Natural killer cell (primary cell): ENCODE results near the gene ZFP30. TPM values are rescaled to one million over a fixed set of nuclear protein-coding genes. Genes with fewer than 3 reads are reported as not detected.

Experiments used
- ATAC-seq, 3 donors: fragments of 150-1000 bp in 2 of 3; fragments of 200-7000 bp in 1 of 3; cut with Tn5 transposase; 1 replicate in 1 of 3; 2 replicates in 2 of 3; pipeline ENCODE4 v1.10.0; 2021; ENCODE audit warnings: mild to moderate bottlenecking in 2 of 3, moderate library complexity in 2 of 3
- DNase-seq, 2 donors: peaks; one replicate each; pipeline versions ENCODE4 v3.0.0 to v3.0.0-alpha.2; 2013 to 2021; ENCODE audit warnings: mixed read lengths in 1 of 2
- H3K27ac ChIP-seq: one replicate; pipeline ENCODE4 v1.5.1; 2013; ENCODE audit warnings: mild to moderate bottlenecking, low read length
- H3K27me3 ChIP-seq: one replicate; pipeline ENCODE4 v1.6.1; 2013; ENCODE audit warnings: low read length; ENCODE audit not compliant: control insufficient read depth, insufficient read depth
- H3K36me3 ChIP-seq: one replicate; pipeline ENCODE4 v1.6.1; 2013; ENCODE audit warnings: low read length; ENCODE audit not compliant: control insufficient read depth, insufficient read depth
- H3K4me1 ChIP-seq: one replicate; pipeline ENCODE4 v1.6.1; 2013; ENCODE audit warnings: low read length; ENCODE audit not compliant: control insufficient read depth, insufficient read depth
- H3K4me3 ChIP-seq: one replicate; pipeline ENCODE4 v1.5.1; 2013; ENCODE audit warnings: low read length
- H3K9me3 ChIP-seq: one replicate; pipeline ENCODE4 v1.6.1; 2013; ENCODE audit warnings: low read length; ENCODE audit not compliant: control insufficient read depth, insufficient read depth
- H3K27ac Mint-ChIP-seq, 2 donors: one replicate each; pipeline ENCODE4 v1.8.0; 2022; ENCODE audit warnings: mild to moderate bottlenecking in 2 of 2, mixed read lengths in 2 of 2, moderate library complexity in 1 of 2
- H3K27me3 Mint-ChIP-seq, 2 donors: one replicate each; pipeline ENCODE4 v1.8.0; 2022; ENCODE audit warnings: low read depth in 2 of 2, mixed read lengths in 2 of 2
- H3K36me3 Mint-ChIP-seq: one replicate; pipeline ENCODE4 v1.8.0; 2022; ENCODE audit warnings: mixed read lengths
- H3K4me1 Mint-ChIP-seq, 2 donors: one replicate each; pipeline ENCODE4 v1.8.0; 2022; ENCODE audit warnings: mixed read lengths in 2 of 2
- H3K4me3 Mint-ChIP-seq: one replicate; pipeline ENCODE4 v1.8.0; 2022; ENCODE audit warnings: mild to moderate bottlenecking, moderate library complexity, mixed read lengths
- H3K9me3 Mint-ChIP-seq, 2 donors: one replicate each; pipeline ENCODE4 v1.8.0; 2022; ENCODE audit warnings: mixed read lengths in 2 of 2
- CTCF ChIP-seq: fragments of 200-600 bp; IDR thresholded peaks from one replicate; pipeline ENCODE4 v1.8.0; 2022; ENCODE audit warnings: antibody characterized with exemption
- WGBS: methylation state at CpG from one replicate; pipeline ENCODE4 v1.1.7; 2013; ENCODE audit warnings: missing lambda C conversion rate; ENCODE audit not compliant: insufficient coverage; 5-methylcytosine and 5-hydroxymethylcytosine counted together
- intact Hi-C: fragments of 100-400 bp; cut with micrococcal nuclease; formaldehyde crosslinking; loops from one replicate; pipeline ENCODE4 v1.14.2; 2022
- total RNA-seq, 4 donors: library from RNA; stranded (reverse); fragments of 120-200 nt in 1 of 4; gene quantifications; one replicate each; pipeline versions ENCODE4 v1.2.3 to v1.2.4, GENCODE V29; 2013 to 2022

The ZFP30 gene
- total RNA-seq, 3 donors from 2014 or later (not counting 1 experiment from before 2014, with no cell fraction given): 7.8 to 10.3 (median 8.9) TPM

DNA sequence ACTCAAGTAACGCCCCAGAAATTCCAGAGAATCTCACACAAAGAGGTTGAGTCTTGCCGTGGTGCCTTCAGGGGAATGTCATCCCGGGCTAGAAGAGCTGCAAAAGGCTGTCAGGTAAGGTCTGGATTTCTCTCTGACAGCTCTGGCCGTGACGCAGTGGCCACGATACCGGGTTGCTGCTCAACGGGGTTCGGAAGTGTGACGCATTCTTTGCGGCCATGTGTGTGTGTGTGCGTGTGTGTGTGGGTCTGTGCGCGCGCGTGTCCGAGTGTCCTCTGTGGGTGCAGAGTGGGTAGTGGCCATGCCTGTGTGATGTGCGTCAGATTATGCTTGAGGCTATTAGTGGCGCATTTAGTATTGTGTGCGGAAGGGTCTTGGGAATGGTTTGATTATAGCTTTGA lies 60.3 kb downstream of the ZFP30 start:
- H3K27me3 Mint-ChIP-seq: no peaks in the 10 kb centered on the region
- peak overlapping the region; percentile 97 for H3K27ac ChIP-seq
- no peaks in the 10 kb centered on the region for H3K27me3 ChIP-seq
- peaks cover 2% of the 10 kb centered on the region for H3K9me3 ChIP-seq
- no peaks in the 10 kb centered on the region for H3K9me3 Mint-ChIP-seq
- DNase-seq (peak; percentile 79 to 81), ATAC-seq (peak; percentile 66 to 77 (median 72))
- peaks cover 26 to 31% of the 10 kb centered on the region in 2 donors for H3K4me1 Mint-ChIP-seq
- TF ChIP-seq CTCF: no peak
- H3K4me1 ChIP-seq: peaks cover 15% of the 10 kb centered on the region
- H3K36me3 Mint-ChIP-seq: peaks cover 6% of the 10 kb centered on the region
- H3K4me3 Mint-ChIP-seq: peak overlapping the region; percentile 99
- H3K27ac Mint-ChIP-seq: peak overlapping the region; percentile 97 to 99
- under 1% methylated on average over 20 of the region's 20 CpGs for WGBS
- intact Hi-C loops: loop anchor here (1.0 to 2.0 kb wide), 7 partner anchors 44 to 1067 kb away; partner anchors contain the start of genes ZFP30, ZNF260, ZNF569 and ZNF607
- H3K4me3 ChIP-seq: peak overlapping the region; percentile 74
- peaks cover 10% of the 10 kb centered on the region for H3K36me3 ChIP-seq

- peak; percentile 83 to 95 for DNase-seq
- Mint-ChIP-seq H3K27me3 (no peaks in the 10 kb centered on the region), H3K4me1 (peaks cover 26 to 31% of the 10 kb centered on the region in 2 donors), H3K9me3 (no peaks in the 10 kb centered on the region), H3K4me3 (peak within 1 kb of the TSS; percentile 99), H3K36me3 (peaks cover 2% of the 10 kb centered on the region), H3K27ac (peak within 1 kb of the TSS; percentile 97 to 99)
- Histone ChIP-seq H3K4me3 (peak within 1 kb of the TSS; percentile 74), H3K36me3 (peaks cover 4% of the 10 kb centered on the region), H3K27me3 (no peaks in the 10 kb centered on the region), H3K27ac (peak within 1 kb of the TSS; percentile 97), H3K4me1 (peaks cover 15% of the 10 kb centered on the region), H3K9me3 (peaks cover 2% of the 10 kb centered on the region)
- no peak for TF ChIP-seq CTCF
- peak; percentile 86 to 96 (median 92) for ATAC-seq
- WGBS: under 1% methylated on average over 53 of the region's 53 CpGs
- intact Hi-C loops: loop anchor here (1.0 to 2.0 kb wide), 6 partner anchors 43 to 1066 kb away; partner anchors contain the start of genes ZFP30, ZNF260, ZNF569 and ZNF793
Observed at GRCh38 chr19:37594304-37594981, 60.8 kb downstream of the ZFP30 start, which contains the start of the genes ZNF540 and ZNF571. Gene ZNF540 (plus strand): TSS chr19:37594876. CDS start chr19:37598448, 3,572 bp downstream. Gene ZNF571 (minus strand): TSS chr19:37594792. CDS start chr19:37586676, 8,116 bp downstream.

GRCh38 chr19:37593996-37594303 lies 61.3 kb downstream of the ZFP30 start:
- peaks cover 0 to 3% of the 10 kb centered on the region in 2 donors for H3K9me3 Mint-ChIP-seq

More at GRCh38 chr19:37593996-37594303, 61.3 kb downstream of the ZFP30 start:
- peaks cover 4% of the 10 kb centered on the region for H3K36me3 ChIP-seq
- Mint-ChIP-seq H3K27ac (peak overlapping the region; percentile 97 to 99), H3K4me3 (peak overlapping the region; percentile 99), H3K27me3 (no peaks in the 10 kb centered on the region), H3K4me1 (peaks cover 26 to 31% of the 10 kb centered on the region in 2 donors), H3K36me3 (no peaks in the 10 kb centered on the region)
- no peak for TF ChIP-seq CTCF
- H3K9me3 ChIP-seq: peaks cover 2% of the 10 kb centered on the region
- 1% methylated on average over 9 of the region's 9 CpGs for WGBS
- no peaks in the 10 kb centered on the region for H3K27me3 ChIP-seq
- DNase-seq: no peak
- no peak for ATAC-seq
- peaks cover 15% of the 10 kb centered on the region for H3K4me1 ChIP-seq
- intact Hi-C loops: loop anchor here (1.0 to 2.0 kb wide), 6 partner anchors 43 to 1066 kb away; partner anchors contain the start of genes ZFP30, ZNF260, ZNF569 and ZNF793
- H3K4me3 ChIP-seq: peak overlapping the region; percentile 74
- H3K27ac ChIP-seq: peak overlapping the region; percentile 97
